GM12864 (cell line): ENCODE data around the gene OR2T11.
A peak's percentile ranks its signal among the peaks of the same experiment; 100 is the strongest.

Source experiments
- DNase-seq: peaks from one replicate; pipeline ENCODE4 v3.0.0-alpha.2; 2011; ENCODE audit warnings: low read depth
- H3K4me3 ChIP-seq: 2 replicates; pipeline ENCODE4 v1.5.1; 2011; ENCODE audit warnings: mild to moderate bottlenecking, low read depth, low read length, control low read depth
- CTCF ChIP-seq: IDR thresholded peaks from 2 replicates; pipeline ENCODE4 v1.5.1; 2011; ENCODE audit warnings: low read depth, mild to moderate bottlenecking, moderate library complexity, low read length, control low read depth, inconsistent platforms; ENCODE audit errors: missing control alignments

The OR2T11 gene

DNA sequence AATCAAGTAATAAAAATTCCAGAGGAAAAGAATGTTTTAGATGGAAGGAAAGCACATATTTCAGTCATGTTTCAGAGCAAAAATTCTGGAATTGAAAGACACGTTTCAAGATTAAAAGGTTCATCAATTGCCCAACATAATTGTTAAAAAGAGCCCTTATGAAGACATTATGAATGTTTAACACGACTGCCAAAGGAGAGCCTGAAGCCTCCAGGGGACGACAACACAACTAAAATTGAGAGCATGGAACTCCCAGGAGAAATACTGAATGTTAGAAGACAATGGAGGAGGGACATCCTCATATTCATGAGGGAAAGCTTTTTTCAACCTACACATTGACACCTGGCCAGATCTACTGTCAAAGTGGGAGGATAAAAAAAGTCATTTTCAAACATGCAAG lies 16.0 kb downstream of the OR2T11 start:
- peak; percentile 75 for TF ChIP-seq CTCF
- no peak for DNase-seq
- no peak overlapping the region for H3K4me3 ChIP-seq

GRCh38 chr1:248618119-248618518 lies 16.8 kb downstream of the OR2T11 start:
- no peak for TF ChIP-seq CTCF
- H3K4me3 ChIP-seq, result no peak overlapping the region
- DNase-seq, result no peak

DNA sequence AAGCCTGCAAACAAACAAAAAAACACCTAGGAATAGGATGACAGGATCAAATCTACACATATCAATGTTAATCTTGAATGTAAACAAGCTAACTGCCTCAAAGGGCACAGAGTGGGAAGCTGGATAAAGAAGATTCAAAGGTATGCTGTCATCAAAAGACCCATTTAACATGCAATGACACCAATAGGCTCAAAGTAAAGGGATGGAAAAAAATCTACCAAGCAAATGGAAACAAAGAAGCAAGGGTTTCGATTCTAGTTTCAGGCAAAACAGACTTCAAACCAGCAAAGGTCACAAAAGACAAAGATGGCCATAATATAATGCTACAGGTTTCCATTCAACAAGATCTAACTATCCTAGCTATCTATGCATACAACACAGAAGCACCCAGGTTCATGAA lies 21.1 kb downstream of the OR2T11 start:
- H3K4me3 ChIP-seq, result no peak overlapping the region
- no peak for DNase-seq
- TF ChIP-seq CTCF, result no peak

DNA sequence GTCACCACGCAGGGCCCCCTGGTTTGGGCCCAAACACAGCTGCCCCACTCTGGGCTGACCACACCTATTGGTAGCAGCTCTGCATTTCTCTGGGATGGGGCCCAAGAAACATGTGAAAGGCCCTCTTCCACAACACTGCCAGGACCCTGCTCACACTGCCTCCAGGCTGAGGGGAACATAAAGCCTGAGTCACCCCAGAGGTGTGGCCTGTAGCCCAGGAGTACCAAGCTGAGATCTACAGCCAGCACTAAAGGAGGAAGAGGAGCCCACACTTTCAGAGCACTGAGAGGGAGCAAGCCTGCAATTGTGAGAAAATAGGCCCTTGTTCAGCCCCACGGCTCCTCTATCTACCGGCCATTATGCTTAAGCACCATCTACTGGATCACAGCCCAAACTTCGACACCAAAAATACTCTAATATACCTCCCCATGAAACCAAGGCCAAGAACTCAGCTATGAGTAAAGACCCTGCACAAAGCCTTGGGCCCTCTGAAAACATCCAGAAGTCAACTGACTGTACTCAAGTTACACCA lies 22.9 kb downstream of the OR2T11 start:
- TF ChIP-seq CTCF, result no peak
- H3K4me3 ChIP-seq, result no peak overlapping the region
- no peak for DNase-seq

- no peak for TF ChIP-seq CTCF
- DNase-seq, result no peak
- no peak overlapping the region for H3K4me3 ChIP-seq
Observed at GRCh38 chr1:248610301-248610700, 24.6 kb downstream of the OR2T11 start.

GRCh38 chr1:248599396-248599795 lies 35.5 kb downstream of the OR2T11 start:
- no peak overlapping the region for H3K4me3 ChIP-seq
- DNase-seq, result no peak
- TF ChIP-seq CTCF, result no peak

DNA sequence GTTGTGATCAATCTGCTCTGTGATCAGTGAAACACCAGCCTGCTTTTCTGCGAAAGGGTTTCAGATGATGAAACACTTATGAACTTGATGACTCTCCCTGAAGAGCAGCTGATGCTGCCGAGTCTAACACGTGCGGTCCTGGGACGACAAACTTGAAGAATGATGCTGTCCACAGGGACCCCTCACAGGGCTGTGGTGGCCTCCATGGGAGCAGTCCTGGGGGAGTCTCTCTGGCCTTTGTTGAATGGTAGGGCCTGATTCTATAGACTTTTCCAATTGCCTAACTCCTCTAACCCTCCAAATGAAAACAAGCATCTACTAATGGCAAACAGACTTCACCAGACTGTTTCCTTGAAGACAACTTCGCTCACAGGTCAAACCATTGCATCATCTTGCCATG lies 37.3 kb downstream of the OR2T11 start, which contains the start of gene OR2T10:
Gene OR2T10 (minus strand): TSS at position 112 of the 400 bp plus-strand sequence. CDS start 3,932 bp downstream, outside the sequence.
- no peak for TF ChIP-seq CTCF
- no peak for DNase-seq
- H3K4me3 ChIP-seq, result no peak within 1 kb of the TSS
